GM21529 (cell line): ENCODE data around the gene FOLR3.
"Not testable (repeated sequence)": the region's sequence is repeated elsewhere in the genome, so short reads cannot be mapped to it uniquely, and the experiment has no call there.

Experiments
- ATAC-seq: cut with Tn5 transposase; IDR thresholded peaks from one replicate; pipeline ENCODE4 v1.9.1; 2021; ENCODE audit not compliant: unreplicated experiment

The FOLR3 gene

DNA sequence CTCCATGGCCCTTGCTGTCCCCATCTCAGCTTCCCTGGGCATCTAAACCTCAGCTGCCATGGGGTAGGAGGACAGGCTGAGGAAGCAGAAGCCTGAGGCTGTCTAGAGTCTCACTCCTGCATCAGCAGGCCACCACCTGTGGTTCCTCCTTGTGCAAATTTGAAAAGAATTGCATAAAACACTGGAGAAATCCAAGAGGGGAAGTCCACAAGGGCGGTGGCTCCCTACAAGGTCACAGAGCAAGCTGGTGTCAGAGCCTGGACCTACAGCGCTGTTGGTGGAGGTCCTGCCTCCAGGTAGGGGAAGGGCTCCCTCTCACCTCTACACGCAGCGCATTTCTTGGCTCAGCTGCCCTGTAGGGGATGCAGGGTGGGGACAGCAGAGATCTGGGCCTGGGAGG, at the start of gene FOLR3:
Gene FOLR3, plus strand, starts transcription at position 253 of the 400 bp plus-strand sequence. CDS start 228 bp downstream, outside the sequence.
- not testable (repeated sequence) for ATAC-seq

DNA sequence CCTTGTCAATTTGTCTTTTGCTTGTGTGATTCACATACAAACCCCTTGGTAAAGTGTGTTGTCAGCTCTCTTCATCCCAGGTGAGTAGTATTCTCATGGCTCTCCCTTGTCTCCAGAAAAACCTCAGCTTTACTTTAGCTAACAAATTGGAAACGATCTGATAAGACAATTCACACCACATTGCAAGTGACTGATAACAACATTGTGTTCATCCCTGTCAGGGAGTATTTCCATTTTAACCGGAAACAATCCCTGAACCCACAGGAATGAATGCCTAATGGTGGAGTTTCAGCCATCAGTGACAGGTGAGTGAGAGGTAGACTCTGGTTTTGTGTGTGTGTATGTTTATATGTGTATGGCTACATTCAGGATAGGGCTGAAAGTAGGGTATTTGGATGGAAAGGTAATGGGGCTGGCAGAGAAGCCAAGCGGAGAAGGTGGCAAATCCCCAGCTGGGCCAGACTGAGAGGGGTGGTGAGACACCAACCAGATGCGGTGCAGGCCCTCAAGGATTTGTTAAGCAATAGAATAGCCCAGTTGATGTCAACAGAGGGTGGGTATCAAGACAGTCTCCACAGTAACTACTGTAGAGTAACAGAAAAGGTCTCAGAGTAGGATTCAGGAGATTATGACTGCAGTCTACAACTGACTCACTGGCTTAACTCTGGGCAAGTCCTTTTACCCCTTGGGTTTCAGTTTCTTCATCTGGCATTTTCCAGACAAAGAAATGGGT, 47.3 kb upstream of the FOLR3 start:
- no peak for ATAC-seq

GRCh38 chr11:72091292-72091691, 44.2 kb upstream of the FOLR3 start:
- ATAC-seq, result peak; percentile 69

- ATAC-seq, result no peak
Measured at GRCh38 chr11:72098741-72099140, 36.8 kb upstream of the FOLR3 start.

DNA sequence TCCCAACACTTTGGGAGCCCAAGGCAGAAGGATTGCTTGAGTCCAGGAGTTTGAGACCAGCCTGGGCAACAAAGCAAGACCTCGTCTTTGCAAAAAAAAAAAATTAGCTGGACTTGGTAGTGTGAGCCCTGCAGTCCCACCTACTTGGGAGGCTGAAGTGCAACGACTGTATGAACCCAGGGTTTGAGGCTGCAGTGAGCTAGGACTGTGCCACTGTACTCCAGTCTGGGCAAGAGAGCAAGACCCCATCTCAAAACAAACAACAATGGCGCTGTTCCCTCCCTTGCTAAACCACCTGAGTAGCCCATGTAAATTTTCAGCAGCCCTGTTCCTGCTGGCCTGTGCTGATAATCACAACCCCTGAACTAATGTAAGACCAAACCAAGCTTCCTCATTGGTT, 35.5 kb upstream of the FOLR3 start:
- ATAC-seq, result no peak

GRCh38 chr11:72100462-72100861, 35.1 kb upstream of the FOLR3 start:
- no peak for ATAC-seq

DNA sequence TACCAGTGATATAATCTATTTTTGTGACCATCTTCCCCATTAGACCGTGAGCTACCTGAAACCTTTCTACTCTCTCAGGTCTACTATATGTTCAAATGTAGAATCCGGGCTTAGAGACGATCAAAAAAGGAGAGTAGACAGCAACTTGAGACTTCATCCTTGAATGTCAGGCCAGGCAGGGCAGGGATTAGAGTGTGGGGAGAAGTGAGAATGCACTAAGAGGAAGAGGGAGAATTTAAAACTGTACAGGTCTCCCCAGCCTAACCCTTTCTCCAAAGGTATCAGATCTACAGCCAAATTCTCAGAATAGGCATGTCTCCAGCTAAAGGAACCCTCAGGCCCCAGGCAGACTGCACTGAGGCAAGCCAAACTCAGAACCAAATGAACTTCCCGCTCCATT, 33.4 kb upstream of the FOLR3 start:
- ATAC-seq, result no peak

DNA sequence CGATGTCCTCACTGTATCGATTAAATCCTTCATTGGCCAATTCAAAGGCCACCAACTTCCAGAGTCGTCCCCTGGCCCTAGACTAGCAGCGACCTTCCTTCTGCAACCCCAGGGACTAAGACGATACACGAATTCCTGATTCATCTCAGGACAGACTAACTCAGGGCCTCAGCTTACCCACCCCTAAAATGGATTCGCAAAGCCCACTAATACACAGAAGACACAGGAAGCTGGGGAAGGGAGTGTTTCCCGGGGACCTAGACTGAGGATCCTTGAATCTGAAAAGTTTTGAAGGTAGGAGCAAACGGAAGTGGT, 32.9 kb upstream of the FOLR3 start:
- ATAC-seq, result no peak

- ATAC-seq, result peak; percentile 91
Measured at GRCh38 chr11:72102946-72103753, 32.4 kb upstream of the FOLR3 start, which contains the start of gene LAMTOR1. TSS of gene LAMTOR1 (minus strand) at chr11:72103297. CDS start at chr11:72103224, 73 bp downstream.

DNA sequence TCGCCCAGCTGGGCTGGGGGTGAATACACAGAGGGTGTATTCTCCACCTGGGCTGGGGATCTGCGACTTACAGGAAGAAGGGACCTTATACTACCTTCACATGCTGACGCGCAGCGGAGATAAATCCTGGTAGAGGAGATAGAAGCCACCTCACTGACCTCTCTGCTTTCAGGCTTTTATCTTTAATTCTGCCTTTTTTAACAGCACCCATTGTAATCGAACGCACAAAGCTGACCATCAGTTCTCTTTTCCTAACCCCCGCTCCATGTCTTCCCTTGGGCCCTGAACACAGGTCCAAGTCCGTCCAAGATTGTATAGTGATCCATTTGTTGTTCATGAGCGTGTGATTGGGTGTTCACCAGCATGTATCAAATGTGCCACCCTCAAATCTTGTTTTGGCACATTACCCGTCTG, 31.8 kb upstream of the FOLR3 start:
- ATAC-seq, result no peak

GRCh38 chr11:72105888-72106287, 29.6 kb upstream of the FOLR3 start, which contains the start of gene TOMT:
TSS of gene TOMT (plus strand) at chr11:72105924. CDS start at chr11:72105952, 28 bp downstream.
- no peak for ATAC-seq

GRCh38 chr11:72111300-72112142, 24.0 kb upstream of the FOLR3 start:
- no peak for ATAC-seq

DNA sequence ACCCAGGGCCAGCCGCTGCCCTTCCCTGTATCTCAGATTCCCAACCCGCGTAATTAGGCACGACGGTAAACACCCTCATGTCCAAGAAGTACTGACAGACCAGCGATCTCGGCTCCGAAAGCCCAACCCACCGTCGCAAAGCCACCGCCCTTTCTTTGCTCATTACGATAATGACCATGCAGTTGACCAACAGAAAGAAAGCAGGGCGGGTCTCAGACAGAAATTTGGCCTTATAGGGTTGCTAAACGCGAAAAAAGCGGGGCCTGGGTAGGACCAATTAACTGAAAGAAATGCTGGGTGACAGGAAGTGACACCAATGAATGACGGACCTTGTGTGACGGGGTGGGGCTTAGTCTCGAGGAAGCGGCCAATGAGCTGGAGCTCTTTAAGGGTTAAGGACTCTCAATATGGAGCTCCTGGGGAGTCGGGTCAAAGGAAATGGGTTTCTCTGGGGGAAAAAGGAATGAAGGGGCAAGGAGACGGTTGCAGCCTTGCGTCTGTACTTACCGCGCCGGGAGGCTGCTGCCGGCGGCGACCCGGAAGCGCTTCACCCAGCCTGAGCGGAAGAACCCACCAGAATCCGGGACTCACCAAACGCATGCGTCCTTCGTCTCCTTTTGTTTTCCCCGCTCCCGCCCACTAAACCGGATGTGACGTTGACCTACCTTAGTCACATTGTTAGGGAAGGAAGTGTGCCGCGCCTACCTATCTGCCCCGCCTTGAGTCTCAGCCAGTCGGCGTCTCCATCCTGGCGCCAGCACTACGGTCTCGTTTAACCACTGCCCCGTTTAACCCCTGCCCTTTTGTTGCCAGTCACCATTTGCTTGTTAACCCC, 23.2 kb upstream of the FOLR3 start, which contains the start of gene ANAPC15:
Gene ANAPC15, minus strand, starts transcription at position 553 of the 835 bp plus-strand sequence. CDS start 1,419 bp downstream, outside the sequence.
- peak; percentile 87 for ATAC-seq

DNA sequence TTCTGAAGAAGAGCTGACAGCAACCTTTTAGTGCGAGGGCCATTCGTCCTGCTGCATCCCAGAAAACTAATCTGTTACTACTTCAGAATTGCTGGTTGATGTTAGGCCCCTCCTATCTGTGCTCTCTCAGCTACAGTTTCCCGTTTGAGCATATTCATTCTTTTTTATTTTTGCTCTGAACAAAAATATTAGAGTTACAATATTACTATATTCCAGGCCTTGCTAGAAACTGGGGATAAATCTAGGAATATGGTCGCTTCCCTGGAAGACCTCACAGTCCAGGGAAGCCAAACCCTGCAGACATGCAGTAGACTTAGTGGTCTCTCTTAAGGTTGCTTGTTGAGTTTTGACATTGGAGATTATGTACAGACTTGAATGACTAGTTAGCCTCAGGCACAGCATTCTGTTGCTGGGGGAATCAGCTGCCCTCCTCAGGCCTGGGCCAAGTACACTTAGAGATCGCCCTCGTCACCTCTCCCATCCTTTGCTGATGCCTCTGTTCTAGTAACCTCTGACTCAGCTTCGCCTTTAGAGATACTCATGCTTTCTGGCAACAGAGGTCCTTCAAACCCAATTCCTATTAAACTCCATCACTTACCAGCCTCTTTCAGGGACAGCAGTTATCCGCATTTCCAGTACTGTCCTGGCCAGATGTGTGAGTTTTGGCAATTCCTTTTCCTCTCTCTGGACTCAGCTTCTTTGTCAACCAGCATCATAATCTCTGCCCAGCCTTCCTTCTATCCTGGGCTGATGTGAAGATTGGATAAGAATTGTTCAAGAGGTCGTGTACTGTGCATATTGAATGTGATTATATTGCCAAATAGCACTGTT, 22.3 kb upstream of the FOLR3 start:
- no peak for ATAC-seq

DNA sequence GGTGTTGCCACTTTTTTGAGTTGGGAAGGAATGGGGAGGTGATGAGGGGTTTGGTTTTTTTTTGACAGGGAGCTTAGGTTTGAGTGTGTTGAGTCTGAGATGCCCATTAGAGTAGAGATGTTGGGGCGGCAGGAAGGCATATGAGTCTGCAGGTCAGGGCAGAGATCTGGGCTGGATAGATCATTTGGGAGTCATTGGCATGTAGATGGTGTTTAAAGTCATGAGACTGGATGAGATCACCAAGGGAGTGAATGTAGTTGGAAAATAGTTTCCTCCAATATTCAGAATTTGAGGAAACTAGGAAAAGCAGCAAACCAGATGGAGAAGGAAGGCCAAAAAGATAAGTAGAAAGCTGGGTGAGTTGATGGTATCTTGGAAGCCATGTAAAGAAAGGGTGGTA, 21.0 kb upstream of the FOLR3 start:
- ATAC-seq, result no peak

GRCh38 chr11:72116019-72116755, 19.3 kb upstream of the FOLR3 start:
- ATAC-seq, result no peak

DNA sequence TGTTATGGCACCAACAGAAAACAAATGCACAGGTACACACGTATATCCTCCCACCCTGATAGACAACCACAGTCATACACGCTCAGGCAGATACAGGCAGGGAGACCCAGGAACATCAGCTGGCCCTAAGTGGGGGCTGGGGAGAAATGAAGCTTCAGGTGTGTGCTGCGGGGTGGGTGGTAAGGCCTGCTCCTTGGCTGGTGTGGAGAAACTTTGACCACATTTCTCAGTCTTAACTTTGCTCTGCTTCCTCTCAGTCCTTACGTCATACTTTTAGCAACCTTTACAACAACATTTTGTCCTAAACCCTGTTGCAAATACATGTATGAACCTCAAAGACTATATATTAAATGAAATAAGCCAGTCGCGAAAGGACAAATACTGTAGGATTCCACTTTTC, 16.3 kb upstream of the FOLR3 start:
- no peak for ATAC-seq

DNA sequence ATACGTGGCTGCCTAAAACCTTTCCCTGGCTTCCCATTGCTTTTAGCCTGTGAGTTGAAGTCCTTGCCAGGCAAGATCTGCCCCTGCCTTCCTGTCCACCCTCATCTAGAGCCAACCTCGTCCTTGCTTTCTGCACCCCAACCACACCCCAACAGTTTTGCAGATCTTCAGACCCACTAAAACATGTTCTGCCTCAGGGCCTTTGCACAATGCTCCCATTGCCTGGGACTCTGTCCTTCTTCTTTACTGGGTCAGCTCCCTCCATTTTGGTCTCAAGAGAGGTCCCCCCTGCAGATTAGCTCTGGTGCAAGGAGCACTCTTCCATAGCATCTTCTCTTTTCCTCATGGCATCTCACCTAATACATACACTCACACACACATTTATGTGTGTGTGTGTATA, 14.6 kb upstream of the FOLR3 start:
- no peak for ATAC-seq

DNA sequence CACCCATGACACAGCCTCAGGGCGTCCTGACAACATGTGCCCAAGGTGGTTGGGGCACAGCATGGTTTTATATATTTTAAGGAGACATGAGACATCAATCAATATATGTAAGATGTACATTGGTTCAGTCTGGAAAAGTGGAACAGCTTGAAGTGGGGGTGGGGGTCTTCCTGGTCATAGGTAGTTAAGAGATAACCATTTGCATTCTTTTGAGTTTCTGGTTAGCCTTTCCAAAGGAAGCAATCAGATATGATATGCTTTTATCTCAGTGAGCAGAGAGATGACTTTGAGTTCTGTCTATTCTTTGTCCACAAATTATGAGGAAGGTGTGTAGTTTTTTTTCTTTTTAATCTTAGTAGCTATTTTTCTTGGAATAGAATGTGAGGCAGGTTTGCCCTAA, 12.9 kb upstream of the FOLR3 start:
- no peak for ATAC-seq
